NCI-H1436 treated with DMSO at 0.1 percent for 48 hours (cell line): ENCODE results near the gene STK38L.

Source experiments
- DNase-seq: peaks from one replicate; lab custom pipeline; 2025; lab: John Stamatoyannopoulos, UW

STK38L gene

DNA sequence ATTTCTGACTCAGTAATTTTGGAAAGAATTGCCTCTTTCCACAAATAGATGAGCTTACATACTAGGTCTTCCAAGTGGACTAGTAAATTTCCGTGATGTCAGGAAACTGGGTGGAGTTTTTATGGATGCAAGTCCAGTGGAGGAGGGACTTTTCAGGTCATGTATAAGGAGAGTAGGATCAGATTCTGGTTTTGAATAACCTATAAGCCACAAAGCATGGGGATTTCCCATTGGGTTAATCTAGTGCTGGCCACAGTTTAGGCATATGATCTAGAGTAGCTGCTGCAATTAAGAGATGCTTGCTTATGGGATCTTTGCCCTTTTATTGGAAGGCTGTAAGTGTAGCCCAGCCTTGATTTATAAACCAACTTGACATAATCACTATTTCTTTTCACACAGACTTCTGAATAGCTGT is 33.8 kb downstream of the STK38L start:
- no peak for DNase-seq

DNA sequence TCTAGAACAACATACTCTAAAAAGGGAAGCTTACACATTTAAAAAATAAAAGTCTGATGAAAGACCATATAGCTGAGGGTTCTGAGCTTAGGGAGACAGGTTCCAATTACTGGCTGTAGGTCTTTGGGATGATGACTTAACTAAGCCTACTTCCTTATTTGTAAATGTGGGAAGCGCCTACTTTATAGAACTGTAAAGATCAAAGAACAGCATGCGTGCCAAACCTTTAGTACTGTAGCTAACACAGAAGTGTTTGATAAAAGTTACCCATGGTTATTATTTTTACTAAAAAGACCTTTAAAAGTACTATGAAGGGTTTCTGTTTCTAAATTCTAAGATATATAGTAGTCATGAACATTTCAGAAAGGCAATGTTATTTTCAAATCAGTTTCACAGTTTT is 35.7 kb downstream of the STK38L start:
- no peak for DNase-seq

DNA sequence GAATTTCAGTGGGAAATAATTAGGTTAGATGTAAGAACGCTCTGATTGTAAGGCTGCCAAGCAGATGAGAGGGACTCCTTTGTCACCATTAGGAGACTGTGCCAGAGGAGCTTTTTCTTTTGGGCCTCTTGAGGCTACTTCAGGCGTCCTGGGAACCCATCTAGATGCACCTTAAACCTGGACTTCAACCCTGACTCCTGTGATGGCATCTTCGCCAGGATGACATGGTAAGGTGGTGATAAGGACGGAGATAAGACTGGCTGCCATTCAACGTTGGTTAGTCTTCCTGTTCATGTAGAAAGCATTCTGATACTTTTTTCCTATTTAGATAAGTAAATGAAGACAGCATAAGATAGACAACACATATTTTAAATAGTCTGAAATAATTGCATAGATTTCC is 36.3 kb downstream of the STK38L start:
- DNase-seq = no peak

DNA sequence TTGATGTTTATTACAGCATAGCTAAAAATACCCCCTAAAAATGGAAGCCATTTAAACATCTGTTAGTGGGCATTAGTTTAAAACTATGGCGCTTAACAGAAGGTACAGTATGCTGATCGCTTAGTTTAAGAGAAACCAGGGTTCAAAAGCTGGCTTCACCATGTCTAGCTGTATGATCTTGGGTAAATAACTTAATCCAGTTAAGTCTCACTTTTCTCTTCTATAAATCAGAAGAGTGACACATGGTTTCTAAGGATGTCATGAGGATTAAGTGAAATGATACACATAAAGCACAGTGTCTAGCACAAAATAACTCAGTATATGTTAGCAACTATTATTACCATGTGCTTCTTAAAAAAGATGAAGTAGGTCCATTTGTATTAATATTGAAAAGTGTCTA is 38.7 kb downstream of the STK38L start:
- no peak for DNase-seq

DNA sequence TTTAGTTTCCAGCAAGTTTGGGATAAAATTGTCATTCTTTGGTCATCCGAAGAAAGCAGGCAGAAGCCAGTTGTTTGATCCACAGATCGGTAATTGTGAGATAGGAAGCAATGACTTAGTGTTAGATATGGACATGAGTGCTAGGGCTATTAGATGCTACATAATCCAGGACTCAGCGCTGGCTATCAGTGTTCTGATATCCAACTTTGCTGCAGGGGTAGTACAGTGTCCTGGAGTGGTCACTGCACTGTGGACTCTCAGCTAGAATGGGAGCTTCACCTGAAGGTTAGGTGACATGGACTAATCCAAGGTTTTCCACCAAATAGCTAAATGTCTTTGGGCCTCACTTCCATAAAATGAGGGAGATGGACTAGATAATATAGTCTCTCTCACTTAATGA is 39.9 kb downstream of the STK38L start:
- no peak for DNase-seq

DNA sequence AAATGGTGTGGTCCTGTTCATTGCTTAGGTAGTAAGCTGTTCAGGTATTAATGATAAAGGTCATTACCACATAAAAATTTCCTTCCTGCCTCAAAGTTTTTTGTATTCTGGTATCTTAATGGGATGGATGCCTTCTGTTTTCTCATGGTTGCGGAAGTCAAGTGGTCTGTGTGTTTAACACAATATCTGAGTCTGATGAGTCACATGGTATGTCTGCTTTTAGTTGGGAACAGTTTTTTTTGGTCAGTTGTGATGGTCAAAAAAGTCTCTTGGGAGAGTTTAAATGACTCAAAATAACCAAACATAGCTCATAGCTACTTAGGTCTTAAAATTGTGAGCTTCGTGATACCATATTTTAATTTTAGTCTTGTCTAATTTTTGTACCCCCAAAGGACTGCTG is 40.7 kb downstream of the STK38L start:
- no peak for DNase-seq

DNA sequence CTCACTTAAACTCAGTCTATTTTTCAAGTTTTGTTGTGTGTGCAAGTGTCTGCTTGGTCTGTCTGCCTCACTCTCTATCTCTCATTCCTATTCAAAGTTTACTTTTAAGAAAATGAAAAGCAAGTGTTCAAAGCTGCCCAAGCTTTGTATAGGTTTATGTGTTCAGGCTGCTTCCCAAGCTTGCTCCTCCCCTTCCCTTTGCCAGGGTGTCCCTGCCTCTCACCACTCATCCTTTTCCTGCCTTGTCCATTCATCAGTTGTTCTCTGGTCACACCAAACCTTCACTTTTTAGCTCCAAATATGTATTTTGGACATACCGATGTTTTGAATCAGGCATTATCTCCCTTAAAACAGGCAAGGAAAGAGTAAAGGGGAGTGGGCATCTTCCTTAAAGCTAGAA is 41.3 kb downstream of the STK38L start:
- DNase-seq = no peak

DNA sequence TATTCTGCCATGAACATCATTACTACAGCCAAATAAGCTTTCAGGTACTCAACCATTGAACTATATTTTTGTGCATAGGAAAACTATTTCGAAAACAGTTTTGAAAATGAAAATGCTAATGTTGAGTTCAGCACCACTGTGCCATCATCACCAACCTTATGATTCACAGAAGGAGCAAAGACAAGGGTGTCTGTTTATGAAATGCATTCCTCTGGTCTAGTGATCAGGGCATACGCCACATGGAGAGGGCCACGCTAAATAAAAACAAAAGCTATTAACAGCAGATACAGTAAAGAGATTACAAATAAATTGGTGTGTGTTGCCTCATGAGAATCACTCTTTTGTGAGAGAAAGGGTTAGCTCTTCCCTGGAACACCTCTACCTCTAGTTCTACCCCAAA is 45.3 kb downstream of the STK38L start:
- no peak for DNase-seq

DNA sequence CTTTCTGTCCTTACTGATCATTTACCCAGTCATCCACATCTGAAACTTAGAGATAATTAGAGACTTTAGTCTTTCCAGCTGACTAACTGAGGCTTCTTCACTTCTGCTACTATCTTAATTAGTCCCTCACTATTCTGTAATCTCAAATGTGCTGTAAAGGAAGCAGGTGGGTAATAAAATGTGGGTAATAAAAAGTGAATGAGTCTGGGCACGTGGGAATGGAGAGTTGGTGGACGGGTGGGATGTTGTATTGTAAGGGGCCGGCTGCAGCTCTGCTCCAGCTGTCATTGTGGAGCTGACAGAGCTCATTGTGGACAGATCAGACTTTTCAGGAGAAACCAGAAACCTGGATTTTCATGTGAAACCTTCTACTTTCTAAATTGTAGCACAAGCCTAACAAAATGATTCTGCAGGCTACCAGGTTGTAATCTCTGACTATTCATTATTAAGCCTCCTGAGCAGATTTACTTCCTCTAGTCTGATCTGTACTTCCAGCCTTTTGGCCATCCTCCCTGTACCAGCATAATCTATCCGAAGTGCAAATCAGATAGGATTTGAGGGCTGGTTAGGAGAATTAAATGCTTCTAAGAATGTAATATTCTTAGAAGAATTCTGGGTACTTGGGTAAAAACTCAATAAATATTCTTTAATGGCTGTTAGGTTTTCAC is 46.5 kb downstream of the STK38L start:
- no peak for DNase-seq

DNA sequence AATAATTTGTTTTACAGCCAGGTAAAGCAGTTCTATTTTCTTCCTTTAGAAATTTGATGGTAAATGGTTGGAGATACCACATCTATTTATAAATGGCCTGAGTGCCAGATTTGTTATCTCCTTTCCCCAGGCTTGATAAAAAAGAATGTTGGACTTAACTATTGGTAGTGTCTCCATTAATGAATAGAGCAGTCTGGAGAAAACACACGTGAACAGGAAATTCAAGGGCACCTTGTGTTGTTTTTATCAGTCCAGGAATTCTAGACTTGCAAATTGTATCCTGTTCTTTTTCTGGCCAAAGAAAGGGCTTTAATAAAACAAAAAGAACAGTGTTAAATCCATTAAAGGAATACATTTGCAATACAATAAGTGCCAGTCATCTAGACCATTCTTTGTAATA is 47.8 kb downstream of the STK38L start:
- no peak for DNase-seq

DNA sequence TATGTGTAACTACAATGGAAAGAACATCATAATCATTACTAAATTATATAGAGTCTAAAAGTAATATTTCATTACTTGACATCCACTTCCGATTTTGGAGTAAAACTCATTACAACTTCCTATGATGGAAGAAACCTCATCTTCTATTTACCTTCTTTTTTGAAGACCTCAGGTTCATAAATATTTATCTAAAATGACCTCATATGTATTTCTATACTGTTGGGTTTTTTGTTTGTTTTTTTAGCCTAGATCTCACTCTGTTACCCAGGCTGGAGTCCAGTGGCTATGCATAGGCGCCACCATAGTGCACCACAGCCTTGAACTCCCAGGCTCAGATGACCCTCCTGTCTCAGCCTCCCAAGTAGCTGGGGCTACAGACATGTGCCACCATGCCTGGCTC is 48.6 kb downstream of the STK38L start:
- no peak for DNase-seq

DNA sequence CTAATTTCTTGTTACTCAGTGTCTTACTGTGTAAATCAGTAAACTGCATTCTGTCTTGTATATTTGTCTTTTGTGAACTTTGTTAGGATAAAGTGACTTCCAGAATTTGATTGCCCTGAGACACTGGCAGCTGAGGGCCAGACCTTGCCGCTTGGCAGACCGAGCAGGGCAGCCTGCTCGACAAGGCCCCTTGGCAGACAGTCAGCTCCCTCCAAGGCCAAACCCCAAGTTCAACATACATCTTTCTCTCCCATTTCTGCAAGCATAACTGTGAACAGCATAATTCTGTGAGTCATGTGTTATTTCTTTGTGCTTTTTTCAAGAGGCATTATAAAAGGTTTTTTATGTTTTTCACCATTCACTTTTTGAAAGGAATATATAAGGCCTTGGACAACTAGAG is 49.4 kb downstream of the STK38L start:
- DNase-seq = no peak

DNA sequence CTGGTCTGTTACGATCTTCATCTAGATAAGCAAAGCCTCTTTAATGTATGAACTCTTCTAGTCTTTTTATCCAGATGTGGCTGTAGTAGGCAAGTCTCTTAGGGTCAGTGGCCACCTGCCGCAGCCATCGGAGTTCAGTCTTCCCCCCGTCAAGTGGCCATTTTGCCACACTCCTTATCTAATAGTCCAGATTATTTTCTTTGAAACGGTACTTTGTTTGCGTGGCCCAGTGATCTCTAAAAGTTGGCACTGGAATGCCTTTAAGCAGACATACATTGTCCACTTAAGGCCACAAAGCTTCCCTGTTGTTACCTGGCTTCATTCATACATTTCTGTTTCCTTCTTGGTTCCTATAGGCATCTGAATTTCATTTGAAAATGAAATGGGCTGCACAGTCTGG is 52.6 kb downstream of the STK38L start:
- no peak for DNase-seq

DNA sequence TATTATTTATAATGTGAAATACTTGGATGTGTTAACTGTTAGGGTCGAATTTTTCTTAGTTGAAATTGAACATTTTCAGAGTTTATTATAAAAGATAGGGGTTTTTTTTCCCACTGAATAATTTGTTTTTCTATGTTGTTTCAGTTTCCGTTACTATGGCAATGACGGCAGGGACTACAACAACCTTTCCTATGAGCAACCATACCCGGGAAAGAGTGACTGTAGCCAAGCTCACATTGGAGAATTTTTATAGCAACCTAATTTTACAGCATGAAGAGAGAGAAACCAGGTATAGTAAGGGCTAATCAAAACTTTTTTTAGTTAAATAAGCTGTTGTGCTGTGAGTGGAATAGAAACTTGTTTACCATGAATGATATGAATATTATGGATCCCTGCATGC is 53.5 kb downstream of the STK38L start:
- DNase-seq = no peak

DNA sequence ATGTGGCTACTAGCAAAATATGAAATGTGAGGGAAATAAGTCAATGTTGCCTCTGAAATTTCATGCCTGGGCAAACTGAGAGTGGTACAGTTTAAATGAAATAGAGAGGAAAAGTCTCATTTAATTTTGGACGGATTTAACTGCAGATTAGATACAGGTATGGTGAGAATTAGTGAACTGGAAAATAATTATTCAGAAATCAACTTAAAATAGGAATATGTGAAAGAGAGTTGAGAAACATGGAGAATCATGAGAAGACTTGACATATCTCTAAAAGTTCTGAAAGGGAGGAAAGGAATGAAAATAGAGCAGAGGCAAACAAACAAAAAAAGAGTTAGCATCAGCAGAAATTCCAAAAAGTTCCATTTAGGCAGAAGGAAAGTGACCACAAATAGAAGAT is 55.0 kb downstream of the STK38L start:
- no peak for DNase-seq

DNA sequence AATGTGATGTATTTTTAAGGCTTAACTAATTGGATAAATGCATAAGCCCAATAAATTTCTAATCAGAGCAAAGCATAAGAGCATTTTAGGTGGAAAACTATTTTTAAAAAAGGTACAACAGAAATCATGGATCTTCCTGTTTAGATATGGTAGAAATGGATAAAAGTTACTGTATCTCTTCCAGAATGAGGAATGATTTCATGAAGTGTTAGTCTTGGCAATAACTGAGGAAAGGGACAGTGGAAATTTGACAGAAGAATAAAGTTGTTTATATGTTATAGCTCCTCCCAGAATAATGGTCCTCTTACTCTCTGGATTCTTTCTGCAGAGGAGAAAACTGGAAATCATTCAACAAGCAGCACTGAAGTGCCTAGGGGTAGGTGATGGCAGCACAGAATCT is 56.1 kb downstream of the STK38L start:
- no peak for DNase-seq

DNA sequence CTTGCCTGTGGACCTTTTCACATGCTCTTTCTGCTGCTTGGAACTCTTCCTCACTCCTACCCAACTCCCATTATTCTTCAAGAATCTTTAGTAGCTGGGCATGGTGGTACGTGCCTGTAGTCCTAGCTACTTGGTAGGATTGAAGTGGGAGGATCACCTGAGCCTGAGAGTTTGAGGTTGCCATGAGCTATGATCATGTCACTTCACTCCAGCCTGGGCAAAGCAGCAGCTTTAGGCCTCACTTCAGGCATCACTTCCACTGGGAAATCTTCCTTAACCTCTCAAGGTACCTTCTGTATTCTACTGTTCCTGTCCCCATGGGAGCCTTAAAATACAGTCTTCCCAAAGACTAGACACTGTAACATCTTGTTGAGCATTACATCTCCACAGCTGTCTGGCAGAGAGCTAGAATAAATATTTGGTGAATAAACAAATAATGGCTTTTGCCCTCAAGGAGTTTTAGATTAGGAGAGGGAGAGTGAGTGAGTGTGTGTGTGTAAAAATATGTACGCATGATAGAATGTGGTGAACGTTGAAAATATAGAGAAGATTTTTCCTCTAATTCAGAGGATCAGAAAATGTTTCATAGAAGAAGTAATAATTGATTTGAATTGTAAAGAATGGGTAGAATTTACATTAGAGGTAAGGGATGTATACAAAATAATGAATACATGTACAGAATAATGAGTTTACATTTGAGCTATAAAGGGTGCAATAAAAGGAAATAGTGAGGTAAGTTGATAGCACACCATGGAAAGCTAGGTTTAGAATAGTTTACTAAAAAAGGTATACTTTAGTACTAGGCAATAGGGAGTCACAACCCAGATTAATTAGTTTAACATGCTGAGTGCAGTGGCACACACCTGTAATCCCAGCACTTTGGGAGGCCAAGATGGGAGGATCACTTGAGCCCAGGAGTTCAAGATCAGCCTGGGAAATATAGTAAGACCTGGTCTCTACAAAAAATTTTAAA is 59.3 kb downstream of the STK38L start:
- no peak for DNase-seq

DNA sequence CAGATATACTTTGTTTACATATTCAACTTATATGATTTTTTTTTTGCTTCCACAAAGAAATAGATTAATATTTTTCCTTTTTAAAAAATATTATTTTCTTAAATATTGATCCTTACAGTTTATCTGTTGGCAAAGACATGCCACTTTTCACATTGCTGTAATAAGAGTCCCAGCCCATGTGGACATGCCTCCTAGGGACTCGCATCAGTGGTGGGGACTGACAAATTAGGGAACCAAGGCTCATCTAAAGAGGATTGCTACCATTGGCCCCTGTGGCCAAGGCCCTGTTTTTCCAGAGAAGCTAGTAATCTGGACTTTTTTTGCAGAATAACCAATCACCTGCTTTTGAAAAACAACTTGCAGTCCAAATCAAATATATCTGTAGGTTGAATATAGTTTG is 60.8 kb downstream of the STK38L start:
- no peak for DNase-seq

DNA sequence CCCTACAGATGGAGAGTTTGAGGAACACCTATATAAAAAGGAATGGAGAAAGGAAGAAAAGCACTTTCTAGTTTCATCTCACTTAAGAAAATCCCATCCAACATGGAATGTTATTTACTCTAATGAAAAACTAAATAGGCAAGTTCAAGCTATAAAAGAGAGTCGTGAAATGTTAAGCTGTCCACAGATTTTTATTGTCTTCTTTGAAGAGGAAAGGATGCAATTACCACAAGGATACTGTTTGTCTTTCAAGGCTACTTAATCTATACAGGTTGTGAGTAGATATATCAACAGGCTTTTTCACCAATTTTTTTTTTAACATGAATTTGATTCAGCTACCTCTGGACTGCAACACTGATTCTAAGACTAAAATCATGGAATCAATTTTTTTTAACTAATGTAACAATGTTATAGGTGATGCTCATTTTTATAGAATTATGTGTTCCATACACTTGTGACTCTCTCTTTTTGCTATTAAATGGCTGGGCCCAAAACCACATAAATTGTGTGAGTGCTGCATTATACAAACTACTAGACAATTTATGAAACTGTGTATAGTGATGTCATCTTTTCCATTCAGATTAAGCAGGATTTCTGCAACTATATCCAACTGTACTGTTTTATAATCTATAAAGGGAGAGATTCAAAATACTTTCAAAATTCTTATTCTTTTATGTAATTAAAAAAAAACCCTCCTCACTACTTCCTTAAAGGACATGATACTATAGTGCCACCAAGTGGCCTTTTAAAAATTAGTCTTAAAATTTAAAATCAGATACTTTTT is 61.8 kb downstream of the STK38L start:
- DNase-seq = no peak

DNA sequence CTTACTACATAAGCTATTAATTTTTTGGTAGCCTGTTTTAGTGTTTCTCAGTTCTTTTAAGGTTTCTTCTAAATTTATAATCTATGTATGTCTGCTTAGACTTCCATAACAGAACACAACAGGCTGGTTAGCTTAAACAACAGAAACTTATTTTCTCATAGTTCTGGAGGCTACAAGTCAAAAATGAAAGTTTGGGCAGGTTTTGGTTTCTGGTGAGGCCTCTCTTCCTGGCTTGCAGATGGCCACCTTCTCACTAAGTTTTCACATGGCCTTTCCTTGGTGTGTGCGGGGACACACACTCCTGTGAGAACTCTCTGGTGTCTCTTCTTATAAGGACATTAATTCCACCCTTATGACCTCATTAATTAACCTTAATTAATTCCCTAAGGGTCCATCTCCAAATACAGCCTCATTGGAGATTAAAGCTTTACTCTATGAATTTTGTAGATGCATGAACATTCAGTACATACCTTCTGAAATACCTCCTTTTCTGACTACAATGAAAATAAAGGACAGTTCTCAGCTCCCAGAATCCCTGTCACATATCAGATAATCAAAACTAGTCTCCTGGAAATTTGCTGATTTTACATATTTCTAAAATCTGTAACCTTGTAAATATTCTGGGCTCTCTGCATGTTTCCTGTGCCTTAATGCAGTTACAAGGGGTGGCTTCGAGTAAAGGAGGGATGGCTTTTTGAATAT is 65.4 kb downstream of the STK38L start:
- DNase-seq = no peak

DNA sequence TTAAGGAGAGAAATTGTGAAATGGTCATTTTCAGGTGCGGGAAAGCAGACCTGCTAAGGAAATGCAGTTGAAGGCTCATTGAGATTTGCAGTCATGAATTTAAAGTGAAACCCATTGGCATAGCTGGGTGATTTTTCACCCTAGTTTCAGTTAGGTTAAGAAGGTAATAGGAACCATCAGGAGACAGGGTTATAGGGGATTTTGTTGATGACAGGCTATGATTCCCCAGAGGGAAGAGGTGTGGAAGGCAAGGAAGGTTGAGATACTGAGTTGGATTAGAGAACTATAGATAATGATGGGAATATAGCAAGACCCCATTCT is 65.9 kb downstream of the STK38L start:
- DNase-seq = no peak

DNA sequence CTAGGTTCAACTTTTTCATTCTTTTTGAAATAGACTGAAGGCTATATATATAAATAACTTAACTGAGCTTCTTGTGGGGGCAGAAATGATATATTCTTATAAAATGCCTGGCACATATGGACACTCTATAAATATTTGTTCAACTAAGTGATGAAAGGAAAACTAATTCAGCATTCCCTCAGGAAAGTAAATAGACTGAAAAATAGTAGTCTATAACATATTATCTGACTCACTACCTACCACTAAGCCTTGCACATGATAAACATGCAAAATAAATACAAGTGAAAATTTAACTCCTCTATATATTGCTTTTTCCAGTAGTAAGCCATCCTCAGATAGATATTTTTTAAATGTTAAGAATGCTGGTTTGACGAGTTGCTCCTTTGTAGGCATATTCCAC is 72.9 kb downstream of the STK38L start:
- no peak for DNase-seq
